Prostate gland (tissue), 2 donors: ENCODE measurements around the gene TMEM201. TPM values are rescaled to one million over a fixed set of nuclear protein-coding genes. Genes with fewer than 3 reads are reported as not detected.

Experiments
- DNase-seq: peaks from one replicate; pipeline ENCODE4 v3.0.0-alpha.2; 2019; ENCODE audit warnings: low spot score
- H3K27ac ChIP-seq, 2 donors: fragments of 200-600 bp; sonication (generic); 2 replicates each; pipeline ENCODE4 v1.5.1; 2017 to 2019
- H3K27me3 ChIP-seq: fragments of 200-600 bp; sonication (generic); replicated peaks from 2 replicates; pipeline ENCODE4 v1.5.1; 2019; ENCODE audit not compliant: insufficient read depth
- H3K36me3 ChIP-seq, 2 donors: fragments of 200-600 bp; sonication (generic); 1 replicate in 1 of 2; 2 replicates in 1 of 2; pipeline versions ENCODE4 v1.5.1 to v1.8.1; 2017 to 2019
- H3K4me1 ChIP-seq: fragments of 200-600 bp; sonication (generic); replicated peaks from 2 replicates; pipeline ENCODE4 v1.5.1; 2019
- H3K4me3 ChIP-seq, 2 donors: fragments of 200-600 bp; sonication (generic); 2 replicates each; pipeline ENCODE4 v1.5.1; 2017 to 2019
- H3K9me3 ChIP-seq: fragments of 200-600 bp; sonication (generic); 2 replicates; pipeline ENCODE4 v1.5.1; 2017
- POLR2A ChIP-seq: fragments of 450-650 bp; IDR thresholded peaks from one replicate; pipeline ENCODE4 v1.6.1; 2016; ENCODE audit warnings: antibody characterized with exemption, mild to moderate bottlenecking
- POLR2AphosphoS5 ChIP-seq: sonication (generic); formaldehyde crosslinking; IDR thresholded peaks from one replicate; pipeline ENCODE4 v1.6.1; 2017; ENCODE audit warnings: antibody characterized with exemption
- WGBS: methylation state at CpG from one replicate; pipeline ENCODE4 v1.1.5; 2018; 5-methylcytosine and 5-hydroxymethylcytosine counted together
- intact Hi-C: fragments of 100-400 bp; cut with DNase I; formaldehyde crosslinking; loops from one replicate; pipeline ENCODE4 v1.14.2; 2022
- total RNA-seq, 2 donors: library from RNA; depleted of rRNA; stranded (reverse); fragments of >200 nt; gene quantifications; one replicate each; pipeline ENCODE4 v1.1.0, GENCODE V29; 2016
- TF ChIP-seq, protein P1 (sequence below), 4 experiments: fragments of 200-600 bp in 2 of 4; fragments of 450-650 bp in 2 of 4; sonication (generic) in 2 of 4; IDR thresholded peaks; 1 replicate in 3 of 4; 2 replicates in 1 of 4; pipeline ENCODE4 v1.5.1; 2016 to 2019; ENCODE audit warnings: antibody characterized with exemption in 4 of 4, mild to moderate bottlenecking in 2 of 4, moderate library complexity in 2 of 4

The TMEM201 gene
- total RNA-seq, 2 donors from 2014 or later = 9.6 to 27.9 TPM

- WGBS = 71% methylated on average over 16 of the region's 16 CpGs
- intact Hi-C loops = no loop called here
- Histone ChIP-seq H3K27ac (no peak overlapping the region), H3K27me3 (no peaks in the 10 kb centered on the region), H3K9me3 (no peaks in the 10 kb centered on the region), H3K4me1 (no peaks in the 10 kb centered on the region), H3K36me3 (no peaks in the 10 kb centered on the region), H3K4me3 (no peak overlapping the region)
- TF ChIP-seq, protein P1, sequence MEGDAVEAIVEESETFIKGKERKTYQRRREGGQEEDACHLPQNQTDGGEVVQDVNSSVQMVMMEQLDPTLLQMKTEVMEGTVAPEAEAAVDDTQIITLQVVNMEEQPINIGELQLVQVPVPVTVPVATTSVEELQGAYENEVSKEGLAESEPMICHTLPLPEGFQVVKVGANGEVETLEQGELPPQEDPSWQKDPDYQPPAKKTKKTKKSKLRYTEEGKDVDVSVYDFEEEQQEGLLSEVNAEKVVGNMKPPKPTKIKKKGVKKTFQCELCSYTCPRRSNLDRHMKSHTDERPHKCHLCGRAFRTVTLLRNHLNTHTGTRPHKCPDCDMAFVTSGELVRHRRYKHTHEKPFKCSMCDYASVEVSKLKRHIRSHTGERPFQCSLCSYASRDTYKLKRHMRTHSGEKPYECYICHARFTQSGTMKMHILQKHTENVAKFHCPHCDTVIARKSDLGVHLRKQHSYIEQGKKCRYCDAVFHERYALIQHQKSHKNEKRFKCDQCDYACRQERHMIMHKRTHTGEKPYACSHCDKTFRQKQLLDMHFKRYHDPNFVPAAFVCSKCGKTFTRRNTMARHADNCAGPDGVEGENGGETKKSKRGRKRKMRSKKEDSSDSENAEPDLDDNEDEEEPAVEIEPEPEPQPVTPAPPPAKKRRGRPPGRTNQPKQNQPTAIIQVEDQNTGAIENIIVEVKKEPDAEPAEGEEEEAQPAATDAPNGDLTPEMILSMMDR (IDR thresholded peaks at IDR 0.05) = no peak
- TF ChIP-seq POLR2A = no peak
- no peak for TF ChIP-seq POLR2AphosphoS5
- DNase-seq = no peak
Measured at GRCh38 chr1:9654834-9655723, 66.4 kb downstream of the TMEM201 start.

DNA sequence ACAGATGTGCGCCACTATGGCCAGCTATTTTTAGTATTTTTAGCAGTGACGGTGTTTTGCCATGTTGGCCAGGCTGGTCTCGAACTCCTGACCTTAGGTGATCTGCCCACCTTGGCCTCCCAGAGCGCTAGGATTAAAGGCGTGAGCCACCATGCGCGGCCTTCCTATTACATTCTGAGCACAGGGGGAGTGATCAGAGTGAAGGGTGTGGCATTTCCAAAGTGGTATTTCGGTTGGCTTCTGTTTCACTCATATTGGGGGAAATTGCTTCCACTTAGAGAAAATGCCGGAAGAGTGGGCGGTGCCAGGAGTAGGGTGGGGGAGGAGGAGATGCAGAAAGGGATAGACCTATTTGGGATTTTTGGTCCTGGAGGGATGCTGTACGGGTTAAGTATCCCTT, 67.1 kb downstream of the TMEM201 start:
- Histone ChIP-seq H3K9me3 (no peaks in the 10 kb centered on the region), H3K27me3 (no peaks in the 10 kb centered on the region), H3K4me3 (no peak overlapping the region), H3K36me3 (no peaks in the 10 kb centered on the region), H3K27ac (no peak overlapping the region), H3K4me1 (no peaks in the 10 kb centered on the region)
- intact Hi-C loops = no loop called here
- TF ChIP-seq, protein P1 (IDR thresholded peaks at IDR 0.05) = no peak
- TF ChIP-seq POLR2A (no peak), POLR2AphosphoS5 (no peak)
- 94% methylated on average over 11 of the region's 11 CpGs for WGBS
- no peak for DNase-seq

DNA sequence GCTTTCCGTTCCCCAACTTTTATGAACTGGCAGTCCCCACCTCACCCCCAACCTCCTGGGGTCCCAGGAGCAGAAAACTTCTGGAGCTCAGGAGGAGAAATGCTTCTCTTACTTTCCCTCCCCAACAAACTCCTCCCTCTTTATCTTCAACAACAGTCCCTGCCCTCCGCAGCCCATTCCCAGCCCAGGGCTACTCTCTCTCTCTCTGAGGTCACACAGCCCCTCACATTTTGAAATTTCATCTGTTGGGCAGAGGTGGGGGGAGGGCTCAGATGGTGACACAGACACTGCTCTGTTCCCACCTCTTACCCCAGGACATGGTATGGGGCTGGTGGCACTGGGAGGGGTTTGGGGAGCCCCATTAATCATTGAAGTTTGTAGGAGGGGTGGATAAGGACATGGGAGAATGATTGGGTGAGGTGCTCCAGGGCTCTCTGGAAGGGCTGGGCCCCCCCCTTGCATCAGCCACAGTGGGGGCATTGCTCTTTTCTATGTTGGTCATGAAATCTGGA, 68.9 kb downstream of the TMEM201 start:
- intact Hi-C loops = no loop called here
- Histone ChIP-seq H3K4me3 (no peak overlapping the region), H3K9me3 (no peaks in the 10 kb centered on the region), H3K27me3 (no peaks in the 10 kb centered on the region), H3K4me1 (no peaks in the 10 kb centered on the region), H3K27ac (no peak overlapping the region), H3K36me3 (no peaks in the 10 kb centered on the region)
- no peak for DNase-seq
- TF ChIP-seq POLR2A = no peak
- no peak for TF ChIP-seq POLR2AphosphoS5
- TF ChIP-seq, protein P1 (IDR thresholded peaks at IDR 0.05) = no peak
- 81% methylated on average over 2 of the region's 2 CpGs for WGBS

GRCh38 chr1:9658199-9658598, 69.5 kb downstream of the TMEM201 start:
- no peak for DNase-seq
- H3K4me3 ChIP-seq = no peak overlapping the region

More at GRCh38 chr1:9658199-9658598, 69.5 kb downstream of the TMEM201 start:
- no peaks in the 10 kb centered on the region for H3K9me3 ChIP-seq
- H3K36me3 ChIP-seq = no peaks in the 10 kb centered on the region
- no peaks in the 10 kb centered on the region for H3K27me3 ChIP-seq
- WGBS = 70% methylated on average over 4 of the region's 4 CpGs
- intact Hi-C loops = no loop called here
- no peak overlapping the region for H3K27ac ChIP-seq
- no peaks in the 10 kb centered on the region for H3K4me1 ChIP-seq
- TF ChIP-seq POLR2AphosphoS5 (no peak), POLR2A (no peak)
- TF ChIP-seq, protein P1 (IDR thresholded peaks at IDR 0.05) = no peak
